Measurements from ENCODE around the gene DMKN. TPM values are rescaled to one million over a fixed set of nuclear protein-coding genes. Genes with fewer than 3 reads are reported as not detected.

The DMKN gene
- total and polyA plus RNA-seq, 7 donors: 5.5 to 39.0 (median 15.8) TPM

- Histone ChIP-seq H3K9me3 (no peaks in the 10 kb centered on the region), H3K4me3 (no peak overlapping the region), H3K36me3 (peaks cover 0 to 16% (median 0%) of the 10 kb centered on the region in 4 donors), H3K4me1 (peaks cover 0 to 12% (median 12%) of the 10 kb centered on the region in 4 donors), H3K27ac (no peak overlapping the region), H3K27me3 (no peaks in the 10 kb centered on the region)
- TF ChIP-seq POLR2A (IDR thresholded peaks at IDR 0.05) (no peak), POLR2AphosphoS5 (IDR thresholded peaks at IDR 0.05) (no peak), CTCF (IDR thresholded peaks at IDR 0.05) (no peak), EP300 (IDR thresholded peaks at IDR 0.05) (no peak)
- intact Hi-C loops (cut with DNase I): no loop called here
- WGBS, 2 donors: 90 to 92% methylated on average over 21 of the region's 21 CpGs
- no peak for DNase-seq
Observed at GRCh38 chr19:35551091-35551810, 37.8 kb upstream of the DMKN start.

GRCh38 chr19:35549879-35550523 is 36.6 kb upstream of the DMKN start:
- no peaks in the 10 kb centered on the region for H3K27me3 ChIP-seq
- H3K9me3 ChIP-seq: no peaks in the 10 kb centered on the region
- TF ChIP-seq CTCF (IDR thresholded peaks at IDR 0.05): no peak
- TF ChIP-seq POLR2A (IDR thresholded peaks at IDR 0.05): no peak
- peaks cover 0 to 16% (median 0%) of the 10 kb centered on the region in 4 donors for H3K36me3 ChIP-seq
- H3K4me1 ChIP-seq: peaks cover 0 to 18% (median 17%) of the 10 kb centered on the region in 4 donors
- no peak overlapping the region for H3K27ac ChIP-seq
- 90 to 91% methylated on average over 15 of the region's 15 CpGs for WGBS, 2 donors
- H3K4me3 ChIP-seq: no peak overlapping the region
- DNase-seq: no peak
- intact Hi-C loops (cut with DNase I): loop anchor here (5.0 kb wide), 3 partner anchors 62 to 97 kb away; partner anchors contain the start of genes COX6B1, HAUS5 and RBM42

- DNase-seq: no peak
- H3K27ac ChIP-seq: no peak overlapping the region
- 19 to 23% methylated on average over 6 of the region's 6 CpGs for WGBS, 2 donors
- H3K9me3 ChIP-seq: no peaks in the 10 kb centered on the region
- H3K4me1 ChIP-seq: peaks cover 0 to 25% (median 24%) of the 10 kb centered on the region in 4 donors
- no peak overlapping the region for H3K4me3 ChIP-seq
- peaks cover 0 to 16% (median 0%) of the 10 kb centered on the region in 4 donors for H3K36me3 ChIP-seq
- H3K27me3 ChIP-seq: no peaks in the 10 kb centered on the region
- TF ChIP-seq POLR2A (IDR thresholded peaks at IDR 0.05) (no peak), POLR2AphosphoS5 (IDR thresholded peaks at IDR 0.05) (no peak), CTCF (IDR thresholded peaks at IDR 0.05) (peak; percentile 25 to 83 (median 66)), EP300 (IDR thresholded peaks at IDR 0.05) (no peak)
- intact Hi-C loops (cut with DNase I): loop anchor here (5.0 kb wide), 3 partner anchors 63 to 98 kb away; partner anchors contain the start of genes COX6B1, HAUS5 and RBM42
Observed at GRCh38 chr19:35549174-35549788, 35.8 kb upstream of the DMKN start.

GRCh38 chr19:35546532-35546931 is 33.1 kb upstream of the DMKN start:
- DNase-seq: no peak
- 77 to 84% methylated on average over 8 of the region's 8 CpGs for WGBS, 2 donors
- H3K27me3 ChIP-seq: no peaks in the 10 kb centered on the region
- TF ChIP-seq CTCF (IDR thresholded peaks at IDR 0.05) (no peak), EP300 (IDR thresholded peaks at IDR 0.05) (no peak), POLR2A (IDR thresholded peaks at IDR 0.05) (no peak)
- peak overlapping the region in 3 of 4 donors; percentile 68 to 97 (median 91) for H3K4me3 ChIP-seq
- peaks cover 0 to 29% (median 26%) of the 10 kb centered on the region in 4 donors for H3K4me1 ChIP-seq
- intact Hi-C loops (cut with DNase I): loop anchor here (5.0 kb wide), 3 partner anchors 66 to 101 kb away; partner anchors contain the start of genes COX6B1, HAUS5 and RBM42
- peaks cover 0 to 16% (median 0%) of the 10 kb centered on the region in 4 donors for H3K36me3 ChIP-seq
- H3K9me3 ChIP-seq: no peaks in the 10 kb centered on the region
- H3K27ac ChIP-seq: no peak overlapping the region
